ENCODE measurements around the gene ZNF609.
A peak's percentile ranks its signal among the peaks of the same experiment; 100 is the strongest.

GRCh38 chr15:64460724-64461720 lies 644 bp downstream of the ZNF609 start:
- TF ChIP-seq CTCF (IDR thresholded peaks at IDR 0.05) (peak in 1 of 4 experiments; percentile 44), POLR2AphosphoS5 (IDR thresholded peaks at IDR 0.05) (peak; percentile 69)

Measured in gastroesophageal sphincter (tissue), 3 donors.